Left renal cortex interstitium (tissue), 4 donors: Measurements from ENCODE around the gene KLHL1. TPM values are rescaled to one million over a fixed set of nuclear protein-coding genes. Genes with fewer than 3 reads are reported as not detected.

Experiments
- DNase-seq, 4 donors: peaks; one replicate each; pipeline ENCODE4 v3.0.0-alpha.2; 2013; ENCODE audit warnings: low read depth in 4 of 4, low spot score in 2 of 4, missing footprints in 1 of 4
- polyA plus RNA-seq, 4 donors: library from polyadenylated mRNA; unstranded; fragments of 120-200 nt; gene quantifications; one replicate each; pipeline ENCODE4 v1.2.1, GENCODE V29; 2013; ENCODE audit not compliant: insufficient read length in 4 of 4

Gene KLHL1
- polyA plus RNA-seq, 4 donors, result 0.70 to 1.1 (median 0.91) TPM

GRCh38 chr13:69882451-69882850 lies 225.8 kb downstream of the KLHL1 start:
- DNase-seq, result no peak

- no peak for DNase-seq
Observed at GRCh38 chr13:69879936-69880335, 228.3 kb downstream of the KLHL1 start.

- no peak for DNase-seq
Observed at GRCh38 chr13:69872321-69873047, 235.8 kb downstream of the KLHL1 start.

- no peak for DNase-seq
Observed at GRCh38 chr13:69866555-69866954, 241.7 kb downstream of the KLHL1 start.

- peak in 3 of 4 donors; percentile 13 to 29 (median 18) for DNase-seq
Observed at GRCh38 chr13:69857183-69857821, 250.9 kb downstream of the KLHL1 start.

GRCh38 chr13:69856331-69856730 lies 251.9 kb downstream of the KLHL1 start:
- DNase-seq, result peak in 2 of 4 donors; percentile 10 to 20

GRCh38 chr13:69828527-69828926 lies 279.7 kb downstream of the KLHL1 start:
- no peak for DNase-seq

- no peak for DNase-seq
Observed at GRCh38 chr13:69820180-69820579, 288.1 kb downstream of the KLHL1 start.

GRCh38 chr13:69817333-69817869 lies 290.9 kb downstream of the KLHL1 start:
- no peak for DNase-seq

GRCh38 chr13:69809152-69809551 lies 299.1 kb downstream of the KLHL1 start:
- DNase-seq, result no peak

- DNase-seq, result no peak
Observed at GRCh38 chr13:69796256-69796655, 312.0 kb downstream of the KLHL1 start.

GRCh38 chr13:69793783-69794453 lies 314.3 kb downstream of the KLHL1 start:
- no peak for DNase-seq

- no peak for DNase-seq
Observed at GRCh38 chr13:69776937-69777336, 331.3 kb downstream of the KLHL1 start.

GRCh38 chr13:69769608-69770007 lies 338.6 kb downstream of the KLHL1 start:
- DNase-seq, result no peak

GRCh38 chr13:69761581-69761980 lies 346.7 kb downstream of the KLHL1 start:
- no peak for DNase-seq

- no peak for DNase-seq
Observed at GRCh38 chr13:69755101-69755500, 353.2 kb downstream of the KLHL1 start.

GRCh38 chr13:69751259-69751658 lies 357.0 kb downstream of the KLHL1 start:
- no peak for DNase-seq

- DNase-seq, result no peak
Observed at GRCh38 chr13:69737129-69737935, 370.9 kb downstream of the KLHL1 start.

GRCh38 chr13:69721631-69722030 lies 386.6 kb downstream of the KLHL1 start:
- no peak for DNase-seq

- DNase-seq, result no peak
Observed at GRCh38 chr13:69720278-69720983, 387.8 kb downstream of the KLHL1 start.
